B cell (primary cell): ENCODE measurements around the gene PLAC1.

Experiments used
- CTCF ChIP-seq: fragments of 200-600 bp; IDR thresholded peaks from one replicate; pipeline ENCODE4 v1.8.0; 2022; ENCODE audit warnings: antibody characterized with exemption, mild to moderate bottlenecking
- EZH2 ChIP-seq: IDR thresholded peaks from 2 replicates; pipeline ENCODE4 v1.6.1; 2012; ENCODE audit warnings: borderline replicate concordance, low read depth, mild to moderate bottlenecking, moderate library complexity, low read length; ENCODE audit not compliant: insufficient read depth, poor library complexity, severe bottlenecking

- TF ChIP-seq CTCF = no peak
- no peak for TF ChIP-seq EZH2
Observed at GRCh38 chrX:134619838-134620237, 38.4 kb downstream of the PLAC1 start.
